Measurements from ENCODE around the gene SMARCB1.

The SMARCB1 gene

GRCh38 chr22:23786752-23787599 is at the start of gene SMARCB1:
TSS of gene SMARCB1 (plus strand) at chr22:23786966. CDS start at chr22:23787170, 204 bp downstream.
- peak; percentile 88 to 93 for DNase-seq

DNA sequence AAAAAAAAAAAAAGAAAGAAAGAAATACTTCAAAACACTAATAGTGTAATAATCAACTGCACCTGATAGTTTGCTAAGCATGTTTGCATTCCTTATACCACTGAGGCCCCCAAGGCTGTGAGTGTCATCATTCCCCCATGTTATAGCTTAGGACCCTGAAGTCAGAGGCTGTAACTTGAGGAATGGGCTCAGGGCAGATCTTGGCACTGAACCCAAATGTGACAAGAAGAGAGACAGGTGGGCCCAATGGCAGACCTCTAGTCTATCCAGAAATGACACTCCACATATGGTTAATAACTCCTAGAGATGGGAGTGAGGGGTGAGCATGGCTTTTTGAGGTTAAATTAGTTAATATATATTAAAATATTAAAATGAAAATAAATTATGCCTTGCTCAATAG is 49.1 kb upstream of the SMARCB1 start:
- no peak for DNase-seq

DNA sequence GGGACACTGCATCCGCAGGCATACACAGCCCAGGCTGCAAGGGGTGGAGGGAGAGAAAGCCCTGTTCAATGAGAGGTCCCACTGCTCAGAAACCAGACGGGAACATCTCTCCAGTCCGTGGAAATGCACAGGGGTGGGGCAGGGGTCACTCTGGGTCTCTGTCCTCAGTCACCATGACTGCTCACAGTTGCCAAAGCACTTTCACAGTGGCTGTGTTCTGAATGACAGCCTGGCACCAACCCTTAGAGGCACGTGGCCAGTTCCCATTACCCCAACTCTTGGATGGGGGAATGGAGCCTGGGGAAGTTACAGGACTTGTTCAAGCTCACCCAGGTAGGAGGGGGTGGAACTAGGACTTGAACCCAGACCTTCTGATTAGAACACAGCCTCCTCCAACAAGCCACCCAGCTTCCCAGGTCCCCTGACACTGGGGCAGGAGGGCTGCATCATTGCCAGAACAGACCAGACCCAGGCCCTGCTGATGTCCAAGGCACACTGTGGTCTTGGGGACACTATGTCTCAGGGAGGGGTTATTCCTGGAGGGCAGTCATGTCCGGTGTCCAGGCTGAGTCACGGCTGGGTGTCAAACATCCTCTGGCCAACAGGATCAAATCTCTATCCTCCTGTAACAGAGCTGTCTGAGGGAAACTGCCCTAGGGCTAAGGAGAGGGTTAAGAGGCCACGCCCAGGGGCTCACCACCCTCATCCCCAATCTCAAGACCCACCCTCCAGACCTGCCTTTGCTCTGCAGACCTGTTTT is 44.1 kb upstream of the SMARCB1 start:
- DNase-seq, result no peak

GRCh38 chr22:23743303-23743705 is 43.5 kb upstream of the SMARCB1 start:
- no peak for DNase-seq

DNA sequence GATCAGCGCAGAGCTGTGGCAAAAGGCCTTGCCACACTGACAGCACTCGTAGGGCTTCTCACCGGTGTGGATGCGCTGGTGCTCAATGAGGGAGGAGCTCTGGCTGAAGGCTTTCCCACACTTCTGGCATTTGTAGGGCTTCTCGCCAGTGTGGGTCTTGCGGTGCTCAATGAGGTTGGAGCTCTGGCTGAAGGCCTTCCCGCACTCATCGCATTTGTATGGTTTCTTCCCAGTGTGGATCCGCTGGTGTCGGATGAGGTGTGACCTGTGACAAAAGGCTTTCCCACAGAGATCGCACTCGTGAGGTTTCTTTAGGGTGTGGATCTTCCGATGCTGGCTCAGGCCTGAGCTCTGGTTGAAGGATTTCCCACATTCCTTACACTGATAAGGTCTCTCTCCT is 42.8 kb upstream of the SMARCB1 start:
- no peak for DNase-seq

DNA sequence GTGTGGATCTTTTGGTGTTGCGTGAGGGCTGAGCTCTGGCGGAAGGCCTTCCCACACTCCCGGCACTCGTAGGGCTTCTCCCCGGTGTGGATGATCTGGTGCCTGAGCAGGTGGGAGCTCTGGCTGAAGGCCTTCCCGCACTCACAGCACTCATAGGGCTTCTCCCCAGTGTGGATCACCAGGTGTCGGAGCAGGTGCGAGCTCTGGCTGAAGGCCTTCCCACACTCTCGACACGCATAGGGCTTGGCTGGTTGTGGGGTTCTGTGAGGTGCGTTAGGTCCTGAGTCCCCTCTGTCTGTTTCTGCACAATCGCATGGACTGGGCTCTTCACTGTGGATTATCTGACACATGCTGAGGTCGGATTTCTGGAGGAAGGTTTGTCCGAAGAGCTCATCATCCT is 42.3 kb upstream of the SMARCB1 start:
- no peak for DNase-seq

DNA sequence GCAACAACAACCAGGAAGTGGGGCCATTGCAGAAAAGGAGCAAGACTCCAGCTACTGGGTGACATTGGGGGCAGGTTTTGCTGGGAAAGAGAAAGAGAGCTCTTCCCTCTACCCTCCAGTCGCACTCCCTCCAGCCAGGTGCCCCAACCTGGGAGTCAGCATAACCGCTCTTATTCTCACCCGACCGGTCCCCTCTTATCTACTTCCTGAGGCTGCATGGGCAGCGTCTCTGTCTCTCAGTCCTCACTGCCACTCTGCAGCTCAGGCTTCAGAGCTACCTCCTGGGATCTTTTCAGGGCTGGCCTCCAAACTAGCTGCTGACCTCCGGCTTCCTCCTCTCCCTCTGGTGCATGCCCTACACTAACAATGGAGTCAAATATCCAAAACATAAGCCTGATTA is 41.0 kb upstream of the SMARCB1 start:
- no peak for DNase-seq

DNA sequence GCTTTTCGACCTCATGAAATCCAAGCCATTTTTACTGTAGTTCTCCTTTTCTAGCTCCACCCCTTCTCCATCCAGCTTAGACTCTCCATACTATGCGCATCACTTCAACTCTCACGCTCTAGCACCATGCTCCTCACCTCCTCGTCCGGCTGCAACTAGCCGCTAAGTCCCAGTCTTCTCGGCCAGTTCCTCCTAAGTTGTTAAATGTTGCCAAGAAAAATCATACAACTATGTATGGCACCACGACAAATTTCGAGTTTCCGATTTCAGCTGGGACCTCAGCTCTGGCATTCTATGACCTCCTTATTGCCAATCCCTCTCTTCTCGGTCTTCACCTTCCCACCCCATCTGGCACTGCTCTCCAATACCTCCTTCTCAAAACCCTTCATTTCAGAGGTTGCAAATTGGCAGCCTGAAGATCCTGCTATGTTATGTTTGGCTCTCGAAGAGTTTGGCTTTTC is 36.9 kb upstream of the SMARCB1 start:
- no peak for DNase-seq

- DNase-seq, result no peak
Measured at GRCh38 chr22:23750367-23750713, 36.4 kb upstream of the SMARCB1 start.

DNA sequence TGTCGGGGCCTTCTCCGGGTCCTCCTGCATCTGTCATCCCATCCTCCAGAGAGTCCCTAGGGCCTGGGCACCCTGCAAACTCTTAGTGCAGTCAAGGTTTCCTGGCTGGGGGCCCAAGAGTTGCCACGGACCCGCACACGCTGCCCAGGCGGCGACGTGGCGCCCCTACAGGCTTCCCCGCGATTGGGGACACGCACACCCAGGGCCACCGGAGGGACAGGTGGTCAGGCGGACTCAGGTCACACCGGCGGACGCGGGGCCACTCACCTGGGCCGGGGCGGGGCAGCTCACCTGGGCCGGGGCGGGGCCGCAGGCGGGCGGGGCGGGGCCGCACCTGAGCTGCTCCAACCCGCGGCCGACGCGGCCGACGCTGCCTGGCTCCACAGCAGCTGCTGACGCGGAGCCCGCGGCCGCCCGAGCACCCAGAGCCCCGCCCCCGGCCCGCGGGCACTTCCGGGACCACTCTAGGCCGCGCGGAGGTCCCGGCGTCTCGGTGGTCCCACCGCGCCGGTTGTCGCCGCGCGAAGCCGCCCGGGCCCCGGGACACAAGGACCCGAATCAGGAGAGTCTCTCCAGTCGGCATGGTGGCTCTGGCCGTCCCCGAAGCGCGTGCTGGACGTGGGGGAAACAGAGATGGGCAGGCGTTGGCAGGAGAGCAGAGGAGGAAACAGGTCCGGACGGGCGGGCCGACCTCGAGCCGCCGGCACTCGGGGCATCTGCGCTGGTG is 35.9 kb upstream of the SMARCB1 start, which contains the start of gene ZNF70:
Gene ZNF70 (minus strand): TSS at position 399 of the 727 bp plus-strand sequence. CDS start 5,972 bp downstream, outside the sequence.
- peak; percentile 87 to 88 for DNase-seq

DNA sequence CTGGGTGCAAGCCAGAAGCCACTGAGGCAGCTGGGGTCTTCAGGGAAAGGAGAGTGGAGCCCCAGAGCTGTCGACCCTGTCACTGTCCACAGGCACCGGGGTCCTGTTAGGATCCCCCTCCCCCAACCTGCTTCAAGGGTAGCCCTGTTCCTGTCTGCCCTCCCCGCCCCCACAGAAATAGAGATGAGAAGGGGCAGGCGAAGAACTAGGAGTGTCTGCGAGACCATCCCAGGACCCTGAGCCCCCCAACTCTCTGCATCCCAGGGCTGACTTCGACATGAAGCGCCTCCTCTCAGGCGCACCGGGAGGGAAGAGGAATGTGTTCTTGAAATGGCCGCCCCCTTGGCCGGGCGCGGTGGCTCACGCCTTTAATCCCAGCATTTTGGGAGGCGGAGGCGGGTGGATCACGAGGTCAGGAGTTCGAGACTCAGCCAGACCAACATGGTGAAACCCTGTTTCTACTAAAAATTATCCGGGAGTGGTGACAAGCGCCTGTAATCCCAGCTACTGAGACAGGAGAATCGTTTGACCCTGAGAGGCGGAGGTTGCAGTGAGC is 35.2 kb upstream of the SMARCB1 start:
- no peak for DNase-seq

DNA sequence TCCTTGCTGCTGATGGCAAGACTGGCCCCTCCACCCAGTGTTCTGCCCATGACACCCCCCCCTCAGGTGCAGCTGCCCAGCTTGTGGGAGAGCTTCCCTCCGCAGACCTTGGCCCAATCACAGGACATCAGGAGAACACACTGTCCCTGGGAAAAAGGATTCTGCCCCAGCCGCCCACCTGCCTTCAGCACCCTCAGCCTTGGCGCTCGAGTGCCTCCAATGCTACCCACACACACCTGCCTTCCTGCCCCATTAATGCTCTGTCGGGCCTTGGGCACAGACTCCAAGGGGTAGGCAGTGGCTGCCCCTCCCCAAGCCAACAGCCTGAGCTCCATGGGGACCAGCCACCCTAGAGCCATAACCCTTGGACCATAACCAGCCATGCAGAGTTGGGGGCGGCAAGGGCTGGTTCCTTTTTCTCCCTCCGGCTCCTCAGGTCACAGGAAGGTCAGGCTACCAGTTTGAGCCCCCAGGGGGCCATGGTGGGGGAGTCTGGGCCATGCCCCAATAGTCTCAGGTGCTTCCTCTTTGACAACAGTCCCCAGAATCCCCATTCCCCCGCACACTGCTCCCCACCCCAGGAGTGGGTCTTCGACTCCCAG is 34.6 kb upstream of the SMARCB1 start:
- DNase-seq, result peak in 1 of 2 donors; percentile 80

DNA sequence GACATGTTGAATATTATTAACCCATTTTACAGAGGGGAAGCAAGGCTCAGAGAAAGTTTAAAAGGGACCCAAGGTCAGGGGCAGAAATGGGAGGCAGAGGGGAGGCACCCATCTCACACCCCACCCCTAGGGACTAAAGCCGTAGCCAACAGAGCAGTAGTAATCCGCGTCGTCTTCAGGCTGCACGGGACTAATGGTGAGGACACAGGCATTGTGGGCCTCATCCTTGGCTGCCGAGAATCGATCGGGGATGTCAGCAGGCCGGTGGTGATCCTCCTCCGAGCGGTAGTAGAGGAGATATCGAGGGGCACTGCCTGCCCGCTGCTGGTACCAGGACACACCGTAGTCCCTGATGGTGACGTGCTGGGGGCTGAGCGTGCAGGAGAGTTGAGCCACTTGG is 34.0 kb upstream of the SMARCB1 start:
- DNase-seq, result peak in 1 of 2 donors; percentile 30

DNA sequence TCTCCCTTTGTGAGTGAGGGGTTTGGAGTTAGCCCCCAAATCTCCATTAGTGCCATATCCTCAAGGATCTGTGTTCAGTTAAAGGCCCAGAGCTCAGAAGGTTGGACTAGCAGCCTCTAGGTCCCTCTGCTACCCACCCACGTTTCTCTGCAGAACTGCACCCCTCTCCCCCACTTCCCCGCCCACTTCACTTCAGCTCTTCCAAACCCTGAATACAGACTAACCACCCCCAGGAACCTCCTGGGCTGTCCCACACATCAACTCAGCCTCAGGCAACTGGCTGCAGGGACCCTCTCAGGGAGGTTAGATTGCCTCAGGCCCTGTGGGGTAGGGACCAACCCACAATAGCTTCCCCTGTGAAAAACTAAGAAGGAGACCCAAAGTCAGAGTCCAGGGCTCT is 33.4 kb upstream of the SMARCB1 start:
- no peak for DNase-seq

DNA sequence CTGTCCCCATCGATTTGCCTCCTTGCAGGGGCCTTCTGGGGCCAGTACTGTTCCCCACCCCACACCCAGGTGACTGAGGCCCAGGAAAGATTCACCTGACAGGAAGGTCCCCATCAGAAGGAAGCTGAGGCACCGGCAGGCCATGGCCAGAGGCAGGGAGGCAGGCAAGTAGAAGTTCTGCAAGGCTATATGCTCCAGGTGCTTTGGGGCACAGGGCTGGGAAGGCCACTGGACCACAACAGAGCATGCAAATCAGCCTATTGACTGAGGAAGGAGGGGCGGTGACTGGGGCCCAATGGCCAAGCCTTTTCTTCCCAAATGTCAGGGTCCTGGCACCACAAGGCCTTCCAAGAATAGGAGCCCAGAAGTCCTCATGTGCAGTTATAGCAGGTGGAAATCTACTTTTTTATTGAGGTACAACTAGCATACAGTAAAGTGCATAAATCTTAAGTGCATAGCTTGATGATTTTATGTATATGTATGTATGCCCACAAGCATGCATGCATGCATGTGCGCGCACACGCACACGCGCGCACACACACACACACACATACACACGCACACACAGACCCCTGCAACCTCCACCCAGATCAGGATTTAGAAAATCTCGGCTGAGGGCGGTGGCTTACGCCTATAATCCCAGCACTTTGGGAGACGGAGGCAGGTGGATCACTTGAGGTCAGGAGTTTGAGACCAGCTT is 32.4 kb upstream of the SMARCB1 start, which contains the start of gene VPREB3:
Gene VPREB3 (minus strand): TSS at position 206 of the 700 bp plus-strand sequence. CDS start 62 bp downstream, at position 144.
- no peak for DNase-seq

GRCh38 chr22:23754980-23755636 is 31.7 kb upstream of the SMARCB1 start:
- no peak for DNase-seq

DNA sequence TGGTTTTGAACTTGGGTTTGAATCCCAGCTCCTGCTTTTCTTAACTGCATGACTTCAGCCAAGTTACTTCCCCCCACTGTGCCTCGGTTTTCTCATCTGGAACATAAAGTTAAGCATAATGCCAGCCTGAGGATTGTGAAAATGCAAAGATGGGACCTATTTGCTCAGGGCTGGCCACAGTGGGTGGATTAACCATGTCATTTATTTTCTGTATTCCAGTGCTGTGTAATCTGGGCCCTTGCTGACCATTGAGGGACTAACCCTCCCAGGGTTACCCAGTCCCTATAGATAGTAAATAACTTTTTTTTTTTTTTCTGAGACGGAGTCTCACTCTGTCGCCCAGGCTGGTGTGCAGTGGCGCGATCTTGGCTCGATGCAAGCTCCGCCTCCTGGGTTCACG is 31.1 kb upstream of the SMARCB1 start:
- no peak for DNase-seq

GRCh38 chr22:23756891-23757290 is 29.9 kb upstream of the SMARCB1 start:
- DNase-seq, result no peak

- no peak for DNase-seq
Measured at GRCh38 chr22:23759566-23759965, 27.2 kb upstream of the SMARCB1 start.

DNA sequence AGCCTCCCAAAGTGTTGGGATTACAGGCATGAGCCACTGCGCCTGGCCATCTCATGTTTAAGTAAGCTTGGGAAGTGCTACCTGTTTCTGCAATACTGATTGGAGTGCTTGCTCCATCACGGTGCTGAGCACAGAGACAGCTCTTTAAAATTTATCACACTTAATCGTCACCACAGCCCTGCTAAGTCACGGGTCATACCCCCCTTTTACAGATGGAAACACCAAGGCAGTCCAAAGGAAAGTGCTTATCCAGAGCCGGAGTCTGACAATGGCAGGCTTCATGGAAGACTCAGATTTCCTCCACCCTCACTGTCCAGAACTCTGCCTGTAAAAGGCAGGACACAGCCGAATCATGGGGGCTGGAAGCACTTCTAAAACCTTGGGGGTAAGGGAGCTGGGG is 26.7 kb upstream of the SMARCB1 start:
- DNase-seq, result no peak

Measured in CD4-positive, alpha-beta T cell treated with Interleukin-4 for 1 hour (primary cell).